GM23248 (cell line): ENCODE results near the gene WDR73. TPM values are rescaled to one million over a fixed set of nuclear protein-coding genes. Genes with fewer than 3 reads are reported as not detected.
A peak's percentile ranks its signal among the peaks of the same experiment; 100 is the strongest.

Experiments
- DNase-seq: peaks from one replicate; pipeline ENCODE4 v3.0.0-alpha.2; 2015
- H2AFZ ChIP-seq: fragments of 200-600 bp; sonication (generic); 2 replicates; pipeline ENCODE4 v1.6.1; 2016; ENCODE audit warnings: antibody characterized with exemption
- H3F3A ChIP-seq: fragments of 200-600 bp; sonication (generic); 2 replicates; pipeline ENCODE4 v1.6.1; 2016; ENCODE audit warnings: mild to moderate bottlenecking, antibody characterized with exemption, mixed run types; ENCODE audit not compliant: insufficient read depth
- H3K27ac ChIP-seq: fragments of 200-600 bp; sonication (generic); 2 replicates; pipeline ENCODE4 v1.5.1; 2016; ENCODE audit warnings: mild to moderate bottlenecking
- H3K27me3 ChIP-seq: fragments of 200-600 bp; sonication (generic); replicated peaks from 2 replicates; pipeline ENCODE4 v1.6.1; 2016; ENCODE audit warnings: mild to moderate bottlenecking; ENCODE audit not compliant: insufficient read depth
- H3K36me3 ChIP-seq: fragments of 200-600 bp; sonication (generic); 2 replicates; pipeline ENCODE4 v1.6.1; 2016; ENCODE audit warnings: low read depth, mild to moderate bottlenecking
- H3K4me1 ChIP-seq: fragments of 200-600 bp; sonication (generic); 2 replicates; pipeline ENCODE4 v1.6.1; 2016; ENCODE audit warnings: mild to moderate bottlenecking; ENCODE audit not compliant: insufficient read depth
- H3K4me2 ChIP-seq: fragments of 200-600 bp; sonication (generic); one replicate; pipeline ENCODE4 v1.6.1; 2016; ENCODE audit warnings: mild to moderate bottlenecking; ENCODE audit not compliant: unreplicated experiment
- H3K4me3 ChIP-seq: fragments of 200-600 bp; sonication (generic); 2 replicates; pipeline ENCODE4 v1.5.1; 2016; ENCODE audit warnings: mild to moderate bottlenecking
- H3K79me2 ChIP-seq: fragments of 200-600 bp; sonication (generic); 2 replicates; pipeline ENCODE4 v1.6.1; 2016; ENCODE audit warnings: mild to moderate bottlenecking; ENCODE audit not compliant: insufficient read depth
- H3K9ac ChIP-seq: fragments of 200-600 bp; sonication (generic); 2 replicates; pipeline ENCODE4 v1.6.1; 2016; ENCODE audit warnings: mild to moderate bottlenecking
- H3K9me2 ChIP-seq: fragments of 200-600 bp; sonication (generic); 2 replicates; pipeline ENCODE4 v1.6.1; 2016; ENCODE audit warnings: mixed run types, mild to moderate bottlenecking, moderate library complexity; ENCODE audit not compliant: insufficient read depth
- H3K9me3 ChIP-seq: fragments of 200-600 bp; sonication (generic); one replicate; pipeline ENCODE4 v1.6.1; 2017; ENCODE audit warnings: low read depth
- H4K20me1 ChIP-seq: fragments of 200-600 bp; sonication (generic); 2 replicates; pipeline ENCODE4 v1.6.0; 2016; ENCODE audit not compliant: insufficient read depth
- EZH2 ChIP-seq: fragments of 200-600 bp; sonication (generic); IDR thresholded peaks from 2 replicates; pipeline ENCODE4 v1.6.1; 2018; ENCODE audit warnings: antibody characterized with exemption, mild to moderate bottlenecking; ENCODE audit not compliant: insufficient read depth, poor library complexity, severe bottlenecking
- EZH2phosphoT487 ChIP-seq: fragments of 200-600 bp; sonication (generic); IDR thresholded peaks from 2 replicates; pipeline ENCODE4 v1.6.1; 2018; ENCODE audit warnings: antibody characterized with exemption, moderate library complexity, mild to moderate bottlenecking, low read depth; ENCODE audit not compliant: insufficient read depth
- WGBS, 2 experiments: methylation state at CpG; one replicate each; pipeline ENCODE4 v1.1.6; 2015 to 2017; ENCODE audit warnings: low lambda C conversion rate in 2 of 2, low coverage in 1 of 2; ENCODE audit errors: missing lambda C conversion rate in 2 of 2; 5-methylcytosine and 5-hydroxymethylcytosine counted together
- in situ Hi-C: fragments of 300-500 bp; cut with MboI; formaldehyde crosslinking; loops from 2 replicates; pipeline ENCODE4 v1.15.0; 2020
- polyA plus RNA-seq: library from polyadenylated mRNA; unstranded; fragments of >200 nt; fragmentation: Nextera tagmentation; extraction: Ambion mirVana; gene quantifications from 2 replicates; pipeline ENCODE4 v1.2.1, GENCODE V29; 2016
- total RNA-seq: library from RNA; depleted of rRNA; stranded (reverse); fragments of >200 nt; shearing (Covaris generic); gene quantifications from 2 replicates; pipeline ENCODE4 v1.2.3, GENCODE V29; 2014

WDR73 gene
- total and polyA plus RNA-seq, 2 experiments from 2014 or later: 25.6 to 26.0 TPM

DNA sequence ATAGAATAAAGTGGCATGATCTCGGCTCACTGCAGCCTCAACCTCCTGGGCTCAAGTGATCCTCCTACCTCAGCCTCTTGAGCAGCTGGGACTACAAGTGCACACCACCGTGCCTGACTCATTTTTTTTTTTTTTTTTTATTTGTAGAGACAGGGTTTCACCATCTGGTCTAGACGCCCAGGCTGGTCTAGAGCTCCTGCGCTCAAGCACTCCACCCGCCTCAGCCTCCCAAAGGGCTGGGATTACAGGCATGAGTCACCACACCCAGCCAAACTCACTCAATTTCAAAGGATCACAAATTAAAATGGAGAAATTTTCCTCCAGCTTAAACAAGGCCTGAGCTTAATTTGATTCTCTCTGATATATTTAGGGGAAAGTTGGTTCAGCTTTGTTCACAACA is 31.2 kb upstream of the WDR73 start:
- Histone ChIP-seq H3K4me3 (no peak overlapping the region), H3K4me1 (peaks cover 29% of the 10 kb centered on the region), H4K20me1 (no peaks in the 10 kb centered on the region), H3K27ac (peak overlapping the region; percentile 64), H2AFZ (no peak overlapping the region), H3K9me2 (no peaks in the 10 kb centered on the region), H3K9me3 (no peaks in the 10 kb centered on the region), H3K9ac (no peak overlapping the region), H3K4me2 (no peak overlapping the region), H3K27me3 (no peaks in the 10 kb centered on the region), H3K36me3 (peaks cover 24% of the 10 kb centered on the region), H3K79me2 (peaks cover 81% of the 10 kb centered on the region), H3F3A (peaks cover 40% of the 10 kb centered on the region)
- DNase-seq: peak; percentile 92
- TF ChIP-seq EZH2phosphoT487 (no peak), EZH2 (no peak)
- in situ Hi-C loops: no loop called here
- 21% methylated on average over 5 of the region's 5 CpGs for WGBS, 2 experiments

GRCh38 chr15:84684092-84684491 is 30.0 kb upstream of the WDR73 start:
- peak overlapping the region; percentile 64 for H3K27ac ChIP-seq
- no peak overlapping the region for H2AFZ ChIP-seq
- WGBS, 2 experiments: 62 to 65% methylated on average over 1 of the region's 1 CpG
- no peak overlapping the region for H3K4me3 ChIP-seq
- DNase-seq: no peak
- no peaks in the 10 kb centered on the region for H3K9me3 ChIP-seq
- no peak overlapping the region for H3K4me2 ChIP-seq
- peaks cover 40% of the 10 kb centered on the region for H3F3A ChIP-seq
- H3K4me1 ChIP-seq: peaks cover 29% of the 10 kb centered on the region
- H3K9me2 ChIP-seq: no peaks in the 10 kb centered on the region
- no peaks in the 10 kb centered on the region for H3K27me3 ChIP-seq
- in situ Hi-C loops: no loop called here
- H3K9ac ChIP-seq: no peak overlapping the region
- no peaks in the 10 kb centered on the region for H4K20me1 ChIP-seq
- H3K36me3 ChIP-seq: peaks cover 34% of the 10 kb centered on the region
- no peak for TF ChIP-seq EZH2phosphoT487
- TF ChIP-seq EZH2: no peak
- H3K79me2 ChIP-seq: peaks cover 81% of the 10 kb centered on the region

DNA sequence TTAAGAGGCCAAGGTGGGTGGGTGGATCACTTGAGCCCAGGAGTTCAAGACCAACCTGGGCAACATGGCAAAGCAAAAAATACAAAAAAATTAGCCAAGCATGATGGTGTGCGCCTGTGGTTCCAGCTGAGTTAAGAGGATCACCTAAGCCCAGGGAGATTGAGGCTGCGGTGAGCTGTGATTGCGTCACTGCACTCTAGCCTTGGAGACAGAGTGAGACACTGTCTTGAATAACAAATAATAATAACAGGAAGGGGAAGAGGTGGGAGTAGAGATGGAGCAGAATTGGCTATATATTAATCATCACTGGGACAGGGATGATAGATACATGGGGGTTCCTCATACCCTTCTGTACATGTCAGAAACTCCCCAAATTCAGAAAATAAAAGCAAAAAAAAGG is 27.7 kb upstream of the WDR73 start:
- H2AFZ ChIP-seq: no peak overlapping the region
- in situ Hi-C loops: no loop called here
- no peak for TF ChIP-seq EZH2
- TF ChIP-seq EZH2phosphoT487: no peak
- H3K79me2 ChIP-seq: peaks cover 79% of the 10 kb centered on the region
- H3K9me2 ChIP-seq: no peaks in the 10 kb centered on the region
- H3K4me1 ChIP-seq: peaks cover 29% of the 10 kb centered on the region
- H3F3A ChIP-seq: peaks cover 24% of the 10 kb centered on the region; the same call in 1 of the 2 replicates
- H3K36me3 ChIP-seq: peaks cover 32% of the 10 kb centered on the region
- no peaks in the 10 kb centered on the region for H3K9me3 ChIP-seq
- H3K9ac ChIP-seq: no peak overlapping the region
- H4K20me1 ChIP-seq: no peaks in the 10 kb centered on the region
- peak; percentile 61 for DNase-seq
- H3K27me3 ChIP-seq: no peaks in the 10 kb centered on the region
- peak overlapping the region; percentile 37 for H3K27ac ChIP-seq
- no peak overlapping the region for H3K4me3 ChIP-seq
- 84 to 85% methylated on average over 3 of the region's 3 CpGs for WGBS, 2 experiments
- no peak overlapping the region for H3K4me2 ChIP-seq

GRCh38 chr15:84671211-84671610 is 17.1 kb upstream of the WDR73 start:
- Histone ChIP-seq H3K9me2 (no peaks in the 10 kb centered on the region), H2AFZ (no peak overlapping the region), H4K20me1 (no peaks in the 10 kb centered on the region), H3K4me3 (peak overlapping the region; percentile 56), H3K4me2 (peak overlapping the region; percentile 79), H3K36me3 (peaks cover 22% of the 10 kb centered on the region), H3K27me3 (no peaks in the 10 kb centered on the region), H3F3A (peaks cover 37% of the 10 kb centered on the region), H3K27ac (peak overlapping the region; percentile 88), H3K9ac (peak overlapping the region; percentile 38; the same call in 1 of the 2 replicates), H3K9me3 (no peaks in the 10 kb centered on the region), H3K79me2 (peaks cover 34% of the 10 kb centered on the region), H3K4me1 (peaks cover 43% of the 10 kb centered on the region)
- in situ Hi-C loops: no loop called here
- DNase-seq: peak; percentile 86
- TF ChIP-seq EZH2phosphoT487: no peak
- TF ChIP-seq EZH2: no peak

DNA sequence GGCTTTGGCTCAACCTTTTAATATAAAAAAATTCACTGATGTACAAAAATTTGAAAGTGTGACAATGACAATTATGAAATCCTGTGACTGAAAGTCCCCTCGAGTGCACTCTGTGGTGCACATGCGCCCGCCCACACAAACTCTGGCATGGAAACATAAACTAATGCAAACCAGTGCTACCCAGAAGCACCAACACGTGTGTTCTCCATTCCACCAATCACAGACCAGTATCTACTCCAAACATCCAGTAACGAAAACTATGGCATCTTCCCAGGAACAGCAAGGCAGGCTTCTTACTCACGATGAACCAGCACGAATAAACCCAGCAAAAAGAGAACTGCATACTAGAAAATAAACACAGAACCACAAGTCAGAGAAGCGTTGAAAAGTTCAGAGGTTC is 15.6 kb upstream of the WDR73 start:
- peak overlapping the region; percentile 5; the same call in 1 of the 2 replicates for H3K4me3 ChIP-seq
- WGBS, 2 experiments: 6% methylated on average over 8 of the region's 8 CpGs
- DNase-seq: peak; percentile 93
- H3F3A ChIP-seq: peaks cover 37% of the 10 kb centered on the region
- peaks cover 46% of the 10 kb centered on the region for H3K4me1 ChIP-seq
- H3K27ac ChIP-seq: peak overlapping the region; percentile 88
- H4K20me1 ChIP-seq: no peaks in the 10 kb centered on the region
- in situ Hi-C loops: no loop called here
- H3K9ac ChIP-seq: peak overlapping the region; percentile 56
- no peaks in the 10 kb centered on the region for H3K9me3 ChIP-seq
- H3K4me2 ChIP-seq: peak overlapping the region; percentile 36
- H3K9me2 ChIP-seq: no peaks in the 10 kb centered on the region
- TF ChIP-seq EZH2 (no peak), EZH2phosphoT487 (no peak)
- H3K27me3 ChIP-seq: no peaks in the 10 kb centered on the region
- H3K79me2 ChIP-seq: peaks cover 38% of the 10 kb centered on the region
- H3K36me3 ChIP-seq: peaks cover 26% of the 10 kb centered on the region
- no peak overlapping the region for H2AFZ ChIP-seq
